Heart right ventricle (tissue), 16 donors: ENCODE measurements around the gene ABHD17C. TPM values are rescaled to one million over a fixed set of nuclear protein-coding genes. Genes with fewer than 3 reads are reported as not detected.

Experiments used
- ATAC-seq, 8 donors: fragments of 200-7000 bp; cut with Tn5 transposase; one replicate each; pipeline ENCODE4 v1.9.1; 2020; ENCODE audit warnings: mild to moderate bottlenecking in 8 of 8, moderate library complexity in 8 of 8, moderate number of reproducible peaks in 1 of 8
- DNase-seq, 2 donors: peaks; one replicate each; pipeline ENCODE4 v3.0.0-alpha.2; 2020
- H3K27ac ChIP-seq, 10 donors: fragments of 200-600 bp; sonication (generic) in 2 of 10; one replicate each; pipeline versions ENCODE4 v1.5.0 to v1.8.0; 2020 to 2022; ENCODE audit warnings: mild to moderate bottlenecking in 3 of 10
- H3K27me3 ChIP-seq, 7 donors: fragments of 200-600 bp; one replicate each; pipeline ENCODE4 v1.8.0; 2021 to 2022; ENCODE audit warnings: mild to moderate bottlenecking in 2 of 7
- H3K36me3 ChIP-seq, 9 donors: fragments of 200-600 bp; sonication (generic) in 1 of 9; one replicate each; pipeline versions ENCODE4 v1.5.0 to v1.8.0; 2020 to 2022; ENCODE audit warnings: mild to moderate bottlenecking in 2 of 9
- H3K4me1 ChIP-seq, 9 donors: fragments of 200-600 bp; sonication (generic) in 1 of 9; one replicate each; pipeline versions ENCODE4 v1.5.0 to v1.8.0; 2020 to 2022; ENCODE audit warnings: mild to moderate bottlenecking in 4 of 9
- H3K4me3 ChIP-seq, 10 donors: fragments of 200-600 bp; sonication (generic) in 2 of 10; one replicate each; pipeline versions ENCODE4 v1.5.0 to v1.8.0; 2020 to 2022; ENCODE audit warnings: mild to moderate bottlenecking in 7 of 10, moderate library complexity in 2 of 10
- H3K9me3 ChIP-seq, 11 donors: fragments of 200-600 bp in 10 of 11; sonication (generic) in 2 of 11; one replicate each; pipeline versions ENCODE4 v1.5.0 to v1.8.0; 2013 to 2022; ENCODE audit warnings: mild to moderate bottlenecking in 2 of 11, control low read depth in 1 of 11, moderate library complexity in 1 of 11
- WGBS, 2 donors: extraction: QIAGEN DNeasy Blood & Tissue Kit; methylation state at CpG; one replicate each; pipeline ENCODE4 v1.1.7; 2013; ENCODE audit warnings: inconsistent platforms in 1 of 2; 5-methylcytosine and 5-hydroxymethylcytosine counted together
- intact Hi-C, 10 donors: fragments of 100-400 bp; cut with DNase I; formaldehyde crosslinking; loops; one replicate each; pipeline versions ENCODE4 v1.11.1 to v1.14.2; 2022
- polyA plus RNA-seq, 2 donors: library from polyadenylated mRNA; stranded (reverse); fragments of 200-250 nt; gene quantifications; one replicate each; pipeline ENCODE4 v1.2.3, GENCODE V29; 2013
- total RNA-seq, 10 donors: library from RNA; stranded (reverse); fragmentation: NEBNext Ultra II Directional in 3 of 10; extraction: Animal tissue kit (Norgen Biotek cat#: 25700) in 3 of 10; gene quantifications; one replicate each; pipeline versions ENCODE4 v1.2.1 to v1.2.4, GENCODE V29; 2021 to 2023
- TF ChIP-seq, protein P1 (sequence below), 9 donors: fragments of 200-600 bp; sonication (generic) in 2 of 9; IDR thresholded peaks; one replicate each; pipeline versions ENCODE4 v1.5.0 to v1.8.0; 2021 to 2022; ENCODE audit warnings: antibody characterized with exemption in 9 of 9, mild to moderate bottlenecking in 5 of 9, moderate library complexity in 1 of 9
- donor health status: Arrhythmogenic right ventricular cardiomyopathy.
- donor health status: ischemic (EF 13 %, LVEDD 7.1; RV severe dilation, severe dysfunction).
- donor health status: healthy with polysubstance abuse.
- donor health status: DM: no; HTN: yes; CAD: no.
- donor health status: DM: no; HTN: no; CAD: no.
- donor health status: ischemic (EF 25% LVEDD 6.9; RV normal size, moderate dysfunction).
- donor health status: ischemic (EF 25% LVEDD 5.7; RV mildly dilated, moderate dysfunction).
- donor health status: healthy.
- donor health status: DM: yes; HTN: yes; CAD: no.
- donor health status: Ischemic cardiomyopathy.
- donor health status: ischemic (EF 35%, LVEDD 5.7; RV mildly dilated, moderate dysfunction).
- donor health status: nonischemic (EF 11% LVEDD 7.7; RV severe dilation, severe dysfunction).
- donor health status: DM: yes; HTN: yes; CAD: no.
- donor health status: PGD.
- donor health status: ischemic (EF 29% LVEDD 5.4; RV normal size, mild dysfunction).
- donor health status: nonischemic (EF 23%, LVEDD 6.1; RV moderate dilation, normal function).

ABHD17C gene
- total and polyA plus RNA-seq, 12 donors: 2.3 to 8.5 (median 4.2) TPM

GRCh38 chr15:80739919-80740318, 44.8 kb downstream of the ABHD17C start:
- H3K4me3 ChIP-seq: no peak overlapping the region
- TF ChIP-seq, protein P1, sequence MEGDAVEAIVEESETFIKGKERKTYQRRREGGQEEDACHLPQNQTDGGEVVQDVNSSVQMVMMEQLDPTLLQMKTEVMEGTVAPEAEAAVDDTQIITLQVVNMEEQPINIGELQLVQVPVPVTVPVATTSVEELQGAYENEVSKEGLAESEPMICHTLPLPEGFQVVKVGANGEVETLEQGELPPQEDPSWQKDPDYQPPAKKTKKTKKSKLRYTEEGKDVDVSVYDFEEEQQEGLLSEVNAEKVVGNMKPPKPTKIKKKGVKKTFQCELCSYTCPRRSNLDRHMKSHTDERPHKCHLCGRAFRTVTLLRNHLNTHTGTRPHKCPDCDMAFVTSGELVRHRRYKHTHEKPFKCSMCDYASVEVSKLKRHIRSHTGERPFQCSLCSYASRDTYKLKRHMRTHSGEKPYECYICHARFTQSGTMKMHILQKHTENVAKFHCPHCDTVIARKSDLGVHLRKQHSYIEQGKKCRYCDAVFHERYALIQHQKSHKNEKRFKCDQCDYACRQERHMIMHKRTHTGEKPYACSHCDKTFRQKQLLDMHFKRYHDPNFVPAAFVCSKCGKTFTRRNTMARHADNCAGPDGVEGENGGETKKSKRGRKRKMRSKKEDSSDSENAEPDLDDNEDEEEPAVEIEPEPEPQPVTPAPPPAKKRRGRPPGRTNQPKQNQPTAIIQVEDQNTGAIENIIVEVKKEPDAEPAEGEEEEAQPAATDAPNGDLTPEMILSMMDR (IDR thresholded peaks at IDR 0.05): no peak
- no peak for ATAC-seq
- no peaks in the 10 kb centered on the region for H3K4me1 ChIP-seq
- DNase-seq: no peak
- no peaks in the 10 kb centered on the region for H3K27me3 ChIP-seq
- WGBS, 2 donors: 93 to 96% methylated on average over 3 of the region's 3 CpGs
- peaks cover 0 to 7% (median 0%) of the 10 kb centered on the region in 11 donors for H3K9me3 ChIP-seq
- intact Hi-C loops: no loop called here
- H3K36me3 ChIP-seq: no peaks in the 10 kb centered on the region
- H3K27ac ChIP-seq: no peak overlapping the region

DNA sequence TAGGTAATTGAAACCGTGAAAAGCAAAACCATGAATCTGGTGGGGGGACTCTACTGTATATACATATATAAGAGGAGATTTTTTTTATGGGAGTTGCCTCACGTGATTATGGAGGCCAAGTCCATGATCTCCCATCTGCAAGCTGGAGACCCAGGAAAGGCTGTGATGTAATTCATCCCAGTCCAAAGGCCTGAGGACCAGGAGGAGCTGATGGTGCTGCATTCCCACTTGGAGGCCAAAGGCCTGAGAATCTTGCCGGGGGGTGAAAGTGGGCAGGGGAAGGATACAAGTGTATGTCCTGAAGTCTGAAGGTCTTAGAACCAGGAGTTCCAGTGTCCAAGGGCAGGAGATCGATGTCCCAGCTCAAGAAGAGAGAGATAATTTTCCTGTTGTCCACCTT, 47.0 kb downstream of the ABHD17C start:
- Histone ChIP-seq H3K4me1 (no peaks in the 10 kb centered on the region), H3K9me3 (peaks cover 0 to 7% (median 0%) of the 10 kb centered on the region in 11 donors), H3K27me3 (no peaks in the 10 kb centered on the region), H3K4me3 (no peak overlapping the region), H3K27ac (no peak overlapping the region), H3K36me3 (no peaks in the 10 kb centered on the region)
- TF ChIP-seq, protein P1 (IDR thresholded peaks at IDR 0.05): no peak
- WGBS, 2 donors: 94 to 95% methylated on average over 4 of the region's 4 CpGs
- ATAC-seq (no peak), DNase-seq (no peak)
- intact Hi-C loops: no loop called here

DNA sequence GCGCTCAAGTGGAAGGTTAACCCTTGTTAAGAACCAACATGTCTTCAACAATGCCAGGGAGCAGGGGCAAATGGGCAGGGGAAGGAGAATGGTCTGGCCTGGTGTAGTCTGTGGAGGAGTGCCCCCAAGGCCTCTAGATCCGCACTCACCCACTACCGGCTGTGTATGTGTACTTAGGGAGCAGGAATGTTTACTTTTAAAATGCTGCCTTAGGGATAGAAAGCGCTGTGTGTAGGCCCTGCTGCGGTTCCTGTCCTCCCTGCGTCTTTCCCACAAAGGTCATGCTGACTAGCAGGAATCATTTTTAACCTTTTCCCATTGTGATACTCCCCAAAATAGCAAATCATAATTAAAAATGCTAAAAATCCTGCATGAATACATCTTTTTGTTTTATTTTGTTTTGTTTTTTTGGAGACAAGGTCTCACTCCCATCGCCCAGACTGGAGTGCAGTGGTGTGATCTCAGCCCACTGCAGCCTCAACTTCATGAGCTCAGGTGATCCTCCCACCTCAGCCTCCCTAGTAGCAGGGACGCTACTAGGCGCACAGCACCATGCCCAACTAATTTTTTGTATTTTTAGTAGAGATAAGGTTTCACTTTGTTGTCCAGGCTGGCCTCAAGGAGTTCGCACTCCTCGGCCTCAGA, 48.2 kb downstream of the ABHD17C start:
- WGBS, 2 donors: 92 to 95% methylated on average over 11 of the region's 11 CpGs
- Histone ChIP-seq H3K4me3 (no peak overlapping the region), H3K36me3 (no peaks in the 10 kb centered on the region), H3K9me3 (peaks cover 0 to 7% (median 0%) of the 10 kb centered on the region in 11 donors), H3K27me3 (no peaks in the 10 kb centered on the region), H3K27ac (no peak overlapping the region), H3K4me1 (no peaks in the 10 kb centered on the region)
- DNase-seq (no peak), ATAC-seq (no peak)
- TF ChIP-seq, protein P1 (IDR thresholded peaks at IDR 0.05): no peak
- intact Hi-C loops: no loop called here

GRCh38 chr15:80744415-80744814, 49.3 kb downstream of the ABHD17C start:
- no peak for ATAC-seq
- Histone ChIP-seq H3K4me1 (no peaks in the 10 kb centered on the region), H3K27ac (no peak overlapping the region), H3K27me3 (no peaks in the 10 kb centered on the region), H3K4me3 (no peak overlapping the region), H3K36me3 (peaks cover 0 to under 1% (median 0%) of the 10 kb centered on the region in 9 donors), H3K9me3 (peaks cover 0 to 6% (median 0%) of the 10 kb centered on the region in 11 donors)
- no peak for DNase-seq
- WGBS, 2 donors: 87 to 88% methylated on average over 6 of the region's 6 CpGs
- intact Hi-C loops: no loop called here
- TF ChIP-seq, protein P1 (IDR thresholded peaks at IDR 0.05): no peak
